GM19328 (cell line): Measurements from ENCODE around the gene LCN2.

ENCODE experiments used
- ATAC-seq: cut with Tn5 transposase; IDR thresholded peaks from one replicate; pipeline ENCODE4 v1.9.1; 2021; ENCODE audit warnings: mild to moderate bottlenecking, moderate library complexity; ENCODE audit not compliant: unreplicated experiment

The LCN2 gene

GRCh38 chr9:128148509-128149000 is 698 bp upstream of the LCN2 start:
- ATAC-seq, result no peak

GRCh38 chr9:128149951-128150593 is 819 bp downstream of the LCN2 start:
- no peak for ATAC-seq

GRCh38 chr9:128150594-128151308 is 1.5 kb downstream of the LCN2 start:
- ATAC-seq, result no peak

GRCh38 chr9:128151309-128152132 is 2.3 kb downstream of the LCN2 start:
- no peak for ATAC-seq

DNA sequence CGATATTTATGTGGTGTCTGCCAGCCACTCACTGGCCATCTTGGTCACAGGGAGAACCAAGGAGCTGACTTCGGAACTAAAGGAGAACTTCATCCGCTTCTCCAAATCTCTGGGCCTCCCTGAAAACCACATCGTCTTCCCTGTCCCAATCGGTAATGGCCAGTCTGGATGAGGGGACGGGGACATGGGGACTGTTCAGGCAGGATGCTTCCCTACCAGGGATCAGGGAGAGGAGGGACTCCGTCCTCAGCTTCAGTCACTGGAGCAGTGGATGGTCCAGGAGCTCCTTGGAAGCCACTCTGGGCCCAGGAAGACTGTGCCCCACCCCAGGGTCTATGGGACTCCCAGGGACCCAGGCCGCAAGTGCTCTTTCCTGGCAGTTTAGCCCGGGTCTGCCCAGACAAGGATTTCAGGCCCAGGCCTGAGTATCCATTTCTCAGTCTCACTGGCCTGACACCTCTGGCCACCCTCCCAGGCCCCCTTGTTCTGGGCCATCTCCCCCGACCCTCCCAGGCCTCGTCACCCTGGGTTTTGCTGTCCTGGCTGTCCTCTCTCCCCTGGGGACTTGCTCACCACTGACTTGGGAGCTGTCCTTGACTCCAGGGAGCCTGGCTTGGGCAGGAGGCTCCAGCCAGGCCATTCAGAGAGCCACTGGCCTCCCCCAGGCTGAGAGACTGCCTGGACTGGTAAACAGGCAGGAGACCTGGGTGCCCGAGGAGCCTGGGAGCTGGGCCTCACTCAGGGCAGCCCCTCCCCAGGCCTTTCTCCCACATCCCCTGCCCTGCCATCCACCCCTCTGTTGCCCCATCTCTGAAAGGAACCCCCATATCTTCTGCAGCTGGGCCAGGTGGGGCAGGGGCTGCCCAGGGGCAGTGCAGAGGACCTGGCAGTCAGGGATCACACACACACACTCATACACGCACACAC is 3.1 kb downstream of the LCN2 start:
- no peak for ATAC-seq

GRCh38 chr9:128153060-128153946 is 4.0 kb downstream of the LCN2 start:
- ATAC-seq, result no peak

GRCh38 chr9:128153947-128154695 is 4.9 kb downstream of the LCN2 start:
- ATAC-seq, result no peak

GRCh38 chr9:128155736-128156500 is 6.7 kb downstream of the LCN2 start:
- ATAC-seq, result no peak

GRCh38 chr9:128159522-128159783 is 10.2 kb downstream of the LCN2 start:
- no peak for ATAC-seq

DNA sequence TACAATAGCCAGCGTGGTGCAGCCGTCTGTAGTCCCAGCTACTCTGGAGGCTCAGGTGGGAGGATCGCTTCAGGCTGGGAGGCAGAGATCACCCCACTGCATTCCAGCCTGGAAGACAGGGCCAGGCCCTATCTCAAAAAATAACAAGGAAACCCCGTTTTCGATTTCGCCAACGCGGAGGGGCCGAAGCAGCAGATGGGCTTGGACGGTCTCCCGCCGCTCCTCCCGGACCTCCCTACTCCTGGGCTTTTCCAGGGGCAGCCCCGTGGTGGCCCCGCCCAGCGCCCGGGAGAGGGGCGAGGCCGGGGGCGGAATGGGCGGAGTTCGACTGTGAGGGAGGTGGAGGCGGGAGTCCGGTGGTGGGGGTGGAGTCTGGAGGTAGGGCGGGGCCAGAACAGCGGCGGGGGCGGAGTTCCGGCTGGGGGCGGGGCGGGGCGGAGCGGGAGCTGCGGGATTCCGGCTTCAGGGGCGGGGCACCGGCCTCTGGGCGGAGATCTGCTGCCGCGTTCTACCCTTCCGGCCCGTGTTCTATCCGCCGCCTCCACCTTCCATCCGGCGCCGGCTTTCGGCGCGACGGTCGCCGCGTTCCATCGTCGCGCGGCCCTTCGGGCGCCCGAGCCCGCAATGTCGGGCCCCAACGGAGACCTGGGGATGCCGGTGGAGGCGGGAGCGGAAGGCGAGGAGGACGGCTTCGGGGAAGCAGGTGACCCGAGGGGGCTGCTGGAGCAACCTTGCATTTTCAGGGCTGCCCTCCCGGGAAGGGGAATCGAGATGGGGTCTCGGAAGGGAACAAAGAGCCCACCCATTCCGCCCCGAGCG is 10.7 kb downstream of the LCN2 start, which contains the start of gene BBLN:
BBLN (plus strand) TSS at position 482 of the 819 bp plus-strand sequence; CDS start at position 625, 143 bp downstream.
- peak; percentile 71 for ATAC-seq

DNA sequence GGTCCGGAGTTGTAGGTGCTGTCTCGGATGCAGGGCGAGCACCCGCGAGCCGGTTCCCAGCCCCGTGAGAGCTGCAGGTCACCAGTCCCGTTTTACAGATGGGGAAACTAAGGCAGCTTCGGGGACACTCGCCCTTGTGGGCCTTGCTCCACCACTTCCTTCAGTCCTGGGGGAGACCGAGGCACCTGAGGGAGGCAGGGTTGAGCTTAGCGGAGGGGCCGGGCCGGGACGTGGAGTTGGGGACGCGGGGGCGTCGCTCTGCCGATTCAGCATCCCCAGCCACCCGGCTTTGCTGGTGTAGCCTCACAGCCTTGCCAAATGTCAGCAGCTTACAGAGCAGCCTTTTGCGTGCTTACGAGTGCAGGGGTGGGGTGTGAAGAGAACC is 11.3 kb downstream of the LCN2 start:
- ATAC-seq, result peak; percentile 8

DNA sequence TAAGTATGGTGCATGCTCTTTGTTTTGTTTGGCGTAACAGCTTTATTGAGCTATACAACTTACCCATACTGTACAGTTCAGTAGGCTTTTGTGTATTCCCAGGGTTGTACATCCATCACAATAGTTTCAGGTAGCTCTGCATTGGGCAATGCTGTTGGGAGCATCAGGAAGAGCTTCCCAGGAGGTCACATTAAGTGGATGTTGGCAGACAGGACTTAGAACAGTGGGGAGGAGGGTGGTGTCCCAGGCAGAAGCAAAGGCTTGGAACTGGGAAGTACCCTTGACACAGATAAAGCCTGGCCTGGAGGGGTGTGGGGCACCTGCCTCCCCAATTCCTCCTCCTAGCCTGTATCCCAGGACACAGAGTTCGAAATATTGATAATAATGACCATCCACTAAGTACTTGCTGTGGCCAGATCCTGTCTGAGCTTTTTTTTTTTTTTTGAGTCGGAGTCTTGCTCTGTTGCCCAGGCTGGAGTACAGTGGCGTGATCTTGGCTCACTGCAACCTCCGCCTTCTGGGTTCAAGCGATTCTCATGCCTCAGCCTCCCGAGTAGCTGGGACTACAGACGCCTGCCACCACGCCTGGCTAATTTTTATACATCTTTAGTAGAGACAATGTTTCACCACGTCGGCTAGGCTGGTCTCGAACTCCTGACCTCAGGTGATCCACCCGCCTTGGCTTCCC is 12.1 kb downstream of the LCN2 start:
- no peak for ATAC-seq

DNA sequence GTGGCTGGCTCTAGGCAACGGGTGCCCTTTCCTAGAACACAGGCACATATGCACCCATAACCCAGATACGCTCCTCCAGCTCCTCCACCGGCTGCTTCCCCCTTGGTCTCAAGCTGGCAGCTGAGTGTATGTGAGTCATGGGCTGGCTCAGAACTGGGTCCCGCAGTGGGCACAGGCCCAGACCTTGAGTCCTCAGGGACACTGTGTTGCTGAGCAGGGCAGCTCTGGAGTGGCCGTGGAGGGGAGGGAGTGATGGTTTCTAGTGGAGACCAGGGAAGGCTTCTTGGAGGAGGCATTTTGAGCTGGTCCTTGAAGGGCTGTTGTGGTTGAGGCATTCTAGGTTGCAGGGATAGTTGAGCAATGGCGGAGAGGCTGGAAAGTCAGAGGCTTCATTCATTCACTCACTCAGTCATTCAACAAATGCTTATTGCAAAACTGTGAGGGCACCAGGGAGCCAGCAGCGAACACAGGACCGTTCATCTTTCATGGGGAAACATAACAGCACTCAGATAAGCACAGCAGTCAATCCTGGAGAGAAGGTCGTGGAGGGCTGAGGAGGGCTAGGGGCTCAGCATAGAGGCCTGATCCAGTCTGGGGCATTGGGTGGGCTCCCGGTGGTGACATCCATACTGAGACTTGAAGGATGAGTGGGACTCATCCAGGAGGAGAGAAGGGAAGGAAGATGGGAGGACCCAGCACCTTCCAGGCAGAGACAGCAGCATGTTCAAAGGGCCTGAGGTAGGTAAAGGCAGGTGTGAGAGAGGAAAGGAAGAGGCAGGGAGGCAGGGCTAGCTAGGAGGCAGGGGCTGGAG is 13.2 kb downstream of the LCN2 start:
- ATAC-seq, result no peak

DNA sequence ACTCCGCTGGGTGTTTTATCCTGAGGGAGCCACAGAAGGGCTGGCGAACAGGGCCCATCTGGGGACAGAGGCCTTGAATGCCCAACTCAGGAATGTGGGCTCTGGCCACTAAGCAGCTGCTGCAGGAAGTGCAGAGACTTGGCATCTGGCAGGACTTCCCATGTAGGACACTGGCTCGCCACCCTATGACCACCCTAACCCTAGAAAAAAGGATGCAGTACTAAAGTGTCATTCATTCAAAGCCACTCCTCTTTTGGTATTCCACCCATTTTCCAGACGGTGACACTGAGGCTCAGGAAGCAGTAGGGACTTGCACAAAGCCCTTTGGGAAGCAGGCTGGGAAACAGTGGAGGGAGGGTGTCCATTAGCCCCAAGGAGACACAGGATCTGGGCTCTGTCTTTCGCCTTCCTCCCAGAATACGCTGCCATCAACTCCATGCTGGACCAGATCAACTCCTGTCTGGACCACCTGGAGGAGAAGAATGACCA is 13.8 kb downstream of the LCN2 start:
- ATAC-seq, result no peak

DNA sequence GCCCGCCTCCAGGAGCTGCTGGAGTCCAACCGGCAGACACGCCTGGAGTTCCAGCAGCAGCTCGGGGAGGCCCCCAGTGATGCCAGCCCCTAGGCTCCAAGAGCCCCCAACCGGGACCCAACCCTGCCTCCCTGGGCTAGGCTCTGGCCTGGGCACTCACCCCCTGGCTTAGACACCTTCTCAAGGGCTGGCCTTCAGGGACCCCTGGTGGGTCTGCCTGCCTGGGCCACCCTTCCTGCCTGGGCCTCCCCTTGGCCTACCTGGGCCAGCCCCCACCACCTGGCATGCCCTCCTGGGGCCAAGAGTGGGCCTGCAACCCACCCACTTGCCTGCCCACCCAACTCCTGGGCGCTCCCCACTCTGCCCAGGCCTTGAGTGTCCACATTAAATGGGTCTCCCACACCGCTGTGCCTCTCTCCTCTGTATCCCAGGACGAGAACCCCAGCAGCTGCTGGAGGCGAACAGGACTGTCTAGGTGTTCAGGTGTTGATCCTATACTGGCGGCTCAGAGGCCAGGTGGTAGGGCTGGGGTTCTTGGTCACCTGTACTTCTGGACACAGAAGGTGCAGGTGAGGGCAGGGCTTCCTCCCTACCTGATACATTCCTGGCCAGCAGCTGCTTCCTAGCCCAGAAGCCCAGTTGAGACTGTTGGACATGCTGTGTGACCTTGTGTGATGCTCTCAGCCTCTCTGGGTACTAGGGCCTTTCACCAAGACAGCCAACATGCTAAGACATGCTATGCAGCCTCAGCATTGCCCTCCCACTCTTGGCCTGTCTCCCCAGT is 14.5 kb downstream of the LCN2 start:
- no peak for ATAC-seq
